Fibroblast of lung (primary cell): ENCODE results near the gene OCSTAMP. TPM values are rescaled to one million over a fixed set of nuclear protein-coding genes. Genes with fewer than 3 reads are reported as not detected.

ENCODE experiments used
- DNase-seq, 2 donors: peaks; one replicate each; pipeline versions ENCODE4 v3.0.0 to v3.0.0-alpha.2; 2010; ENCODE audit warnings: low read depth in 2 of 2
- H2AFZ ChIP-seq: 2 replicates; pipeline ENCODE4 v1.5.1; 2012; ENCODE audit warnings: low read length, control low read depth, inconsistent platforms
- H3K27ac ChIP-seq: 2 replicates; pipeline ENCODE4 v1.5.1; 2011; ENCODE audit warnings: low read length, control low read depth; ENCODE audit not compliant: insufficient read depth
- H3K27me3 ChIP-seq: 2 replicates; pipeline ENCODE4 v1.5.1; 2011; ENCODE audit warnings: mild to moderate bottlenecking, low read length; ENCODE audit not compliant: control insufficient read depth, insufficient read depth
- H3K36me3 ChIP-seq: 2 replicates; pipeline ENCODE4 v1.5.1; 2011; ENCODE audit warnings: low read length; ENCODE audit not compliant: control insufficient read depth, insufficient read depth
- H3K4me1 ChIP-seq: 2 replicates; pipeline ENCODE4 v1.5.1; 2011; ENCODE audit warnings: low read length; ENCODE audit not compliant: control insufficient read depth, insufficient read depth; ENCODE audit errors: extremely low read depth
- H3K4me2 ChIP-seq: 2 replicates; pipeline ENCODE4 v1.5.1; 2011; ENCODE audit warnings: low read length, control low read depth; ENCODE audit not compliant: insufficient read depth; ENCODE audit errors: extremely low read depth
- H3K4me3 ChIP-seq, 4 experiments: fragments of 200-600 bp in 1 of 4; sonication (generic) in 1 of 4; replicated peaks in 1 of 4; 2 replicates each; pipeline ENCODE4 v1.5.1; 2011 to 2016; ENCODE audit warnings: low read length in 4 of 4, low read depth in 3 of 4, mild to moderate bottlenecking in 3 of 4, control low read depth in 2 of 4, inconsistent platforms in 1 of 4, mixed read lengths in 1 of 4; ENCODE audit not compliant: insufficient read depth in 1 of 4; ENCODE audit errors: control extremely low read depth in 1 of 4
- H3K79me2 ChIP-seq: 2 replicates; pipeline ENCODE4 v1.5.1; 2012; ENCODE audit warnings: mild to moderate bottlenecking, low read length, inconsistent platforms; ENCODE audit not compliant: control insufficient read depth, insufficient read depth
- H3K9ac ChIP-seq: 2 replicates; pipeline ENCODE4 v1.5.1; 2011; ENCODE audit warnings: mild to moderate bottlenecking, low read length, control low read depth; ENCODE audit not compliant: insufficient read depth
- H3K9me3 ChIP-seq: 2 replicates; pipeline ENCODE4 v1.5.1; 2012; ENCODE audit warnings: low read depth, low read length; ENCODE audit not compliant: control insufficient read depth, insufficient read depth
- H4K20me1 ChIP-seq: 2 replicates; pipeline ENCODE4 v1.5.1; 2011; ENCODE audit warnings: low read length; ENCODE audit not compliant: control insufficient read depth, insufficient read depth; ENCODE audit errors: extremely low read depth
- CTCF ChIP-seq, 2 donors: IDR thresholded peaks in 1 of 2; conservative IDR thresholded peaks in 1 of 2; 1 replicate in 1 of 2; 2 replicates in 1 of 2; pipeline ENCODE4 v1.5.1; 2011 to 2012; ENCODE audit warnings: low read length in 2 of 2, control low read depth in 1 of 2, inconsistent platforms in 1 of 2, low read depth in 1 of 2, mild to moderate bottlenecking in 1 of 2
- EZH2 ChIP-seq: IDR thresholded peaks from 2 replicates; pipeline ENCODE4 v1.5.1; 2012; ENCODE audit warnings: low read length, control low read depth, mild to moderate bottlenecking; ENCODE audit errors: missing control alignments
- polyA plus RNA-seq, 2 donors: library from polyadenylated mRNA; depleted of rRNA in 1 of 2; stranded (reverse) in 1 of 2; unstranded in 1 of 2; fragments of >200 nt; gene quantifications; 2 replicates each; pipeline ENCODE4 v1.2.1, GENCODE V29; 2011 to 2012; ENCODE audit warnings: missing spikeins in 1 of 2
- total RNA-seq: library from RNA; depleted of rRNA; stranded (reverse); fragments of >200 nt; gene quantifications from 2 replicates; pipeline ENCODE4 v1.2.1, GENCODE V29; 2014

Gene OCSTAMP
- total and polyA plus RNA-seq, 2 donors (not counting 1 experiment from before 2014, with no cell fraction given): not detected

DNA sequence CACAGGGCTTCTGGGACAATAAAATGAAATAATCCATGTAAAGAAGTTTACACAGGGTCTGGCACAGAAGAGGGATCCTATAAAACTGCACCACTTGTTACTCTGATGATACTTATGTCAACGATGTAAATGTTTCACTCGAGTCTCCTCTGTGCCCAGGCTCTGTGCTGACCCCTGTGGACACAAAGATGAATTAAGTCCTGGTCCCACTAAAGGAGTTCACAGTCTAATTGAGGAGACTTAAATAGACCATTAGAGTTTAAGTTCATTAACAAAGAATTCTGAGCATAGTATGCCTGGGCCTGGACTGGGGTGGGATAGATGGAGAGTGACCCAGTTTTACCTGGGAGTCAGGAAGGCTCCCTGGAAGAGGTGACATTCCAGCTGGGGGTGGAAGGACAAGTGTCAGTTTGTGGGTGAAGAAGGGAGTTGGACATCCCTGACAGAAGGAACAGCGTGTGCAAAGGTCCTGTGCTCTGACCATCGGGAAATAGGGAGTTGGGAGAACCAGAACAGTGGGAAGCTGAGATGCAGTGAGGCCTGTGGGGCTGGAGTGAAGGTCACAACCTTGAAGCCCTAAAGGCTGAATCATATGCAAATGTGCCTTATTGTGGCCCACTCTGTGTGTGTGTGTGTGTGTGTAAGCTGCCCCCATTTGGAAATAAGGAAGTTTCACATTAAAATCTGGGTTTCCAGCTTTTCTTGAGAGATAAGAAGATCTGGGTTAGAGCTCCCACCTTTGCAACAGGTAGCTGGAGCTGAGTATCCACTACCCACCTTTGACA lies 1.1 kb downstream of the OCSTAMP start:
- no peak overlapping the region for H3K4me2 ChIP-seq
- no peak overlapping the region for H3K27ac ChIP-seq
- H3K79me2 ChIP-seq: no peaks in the 10 kb centered on the region
- no peaks in the 10 kb centered on the region for H3K27me3 ChIP-seq
- no peak overlapping the region for H3K9ac ChIP-seq
- no peak for DNase-seq
- TF ChIP-seq EZH2 (no peak), CTCF (conservative IDR thresholded peaks at IDR 0.05 in 1 of 2, IDR thresholded peaks at IDR 0.05 in 1 of 2; ENCODE audit: low read depth in 1 of 2, low read length in 2 of 2) (no peak)
- H2AFZ ChIP-seq: no peak overlapping the region
- H3K4me3 ChIP-seq: no peak overlapping the region
- H3K36me3 ChIP-seq: no peaks in the 10 kb centered on the region
- H4K20me1 ChIP-seq: no peaks in the 10 kb centered on the region
- H3K4me1 ChIP-seq: no peaks in the 10 kb centered on the region
- no peaks in the 10 kb centered on the region for H3K9me3 ChIP-seq

- H4K20me1 ChIP-seq: no peaks in the 10 kb centered on the region
- TF ChIP-seq EZH2 (no peak), CTCF (conservative IDR thresholded peaks at IDR 0.05 in 1 of 2, IDR thresholded peaks at IDR 0.05 in 1 of 2; ENCODE audit: low read depth in 1 of 2, low read length in 2 of 2) (no peak)
- no peak overlapping the region for H3K4me2 ChIP-seq
- H3K4me3 ChIP-seq: no peak overlapping the region
- no peak overlapping the region for H2AFZ ChIP-seq
- no peaks in the 10 kb centered on the region for H3K36me3 ChIP-seq
- H3K79me2 ChIP-seq: no peaks in the 10 kb centered on the region
- no peak for DNase-seq
- H3K4me1 ChIP-seq: no peaks in the 10 kb centered on the region
- H3K27ac ChIP-seq: no peak overlapping the region
- H3K9me3 ChIP-seq: no peaks in the 10 kb centered on the region
- H3K9ac ChIP-seq: no peak overlapping the region
- H3K27me3 ChIP-seq: no peaks in the 10 kb centered on the region
These were observed 1.8 kb downstream of the OCSTAMP start for GRCh38 chr20:46548688-46549087.

DNA sequence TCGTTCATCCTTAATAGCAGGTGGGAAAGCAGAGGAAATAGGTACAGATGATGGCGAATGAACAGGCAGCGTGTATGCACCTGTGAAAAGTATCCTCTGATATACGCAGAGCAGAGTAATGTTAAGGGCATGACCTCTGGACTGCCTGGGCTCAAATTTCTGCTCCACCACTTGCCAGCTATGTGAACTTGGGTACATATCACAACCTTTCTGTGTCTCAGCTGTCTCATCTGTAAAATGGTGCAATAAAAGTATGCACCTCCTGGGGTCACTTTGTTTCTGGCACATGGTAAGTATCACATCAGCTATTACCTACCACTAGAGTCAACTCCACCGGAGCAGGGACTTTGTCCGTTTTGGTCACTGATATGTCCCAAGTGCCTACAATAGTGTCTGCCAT lies 2.5 kb downstream of the OCSTAMP start:
- Histone ChIP-seq H3K4me2 (no peak overlapping the region), H3K4me1 (no peaks in the 10 kb centered on the region), H3K79me2 (no peaks in the 10 kb centered on the region), H3K9ac (no peak overlapping the region), H3K27ac (no peak overlapping the region), H4K20me1 (no peaks in the 10 kb centered on the region), H3K4me3 (no peak overlapping the region), H3K36me3 (no peaks in the 10 kb centered on the region), H3K27me3 (no peaks in the 10 kb centered on the region), H2AFZ (no peak overlapping the region), H3K9me3 (no peaks in the 10 kb centered on the region)
- no peak for DNase-seq
- TF ChIP-seq EZH2 (no peak), CTCF (conservative IDR thresholded peaks at IDR 0.05 in 1 of 2, IDR thresholded peaks at IDR 0.05 in 1 of 2; ENCODE audit: low read depth in 1 of 2, low read length in 2 of 2) (no peak)
